CD4-positive, alpha-beta T cell treated with Interleukin-15 for 1 hour (primary cell): ENCODE data around the gene EEA1.

Experiments
- DNase-seq: peaks from one replicate; pipeline ENCODE4 v3.0.0-alpha.2; 2020

The EEA1 gene

DNA sequence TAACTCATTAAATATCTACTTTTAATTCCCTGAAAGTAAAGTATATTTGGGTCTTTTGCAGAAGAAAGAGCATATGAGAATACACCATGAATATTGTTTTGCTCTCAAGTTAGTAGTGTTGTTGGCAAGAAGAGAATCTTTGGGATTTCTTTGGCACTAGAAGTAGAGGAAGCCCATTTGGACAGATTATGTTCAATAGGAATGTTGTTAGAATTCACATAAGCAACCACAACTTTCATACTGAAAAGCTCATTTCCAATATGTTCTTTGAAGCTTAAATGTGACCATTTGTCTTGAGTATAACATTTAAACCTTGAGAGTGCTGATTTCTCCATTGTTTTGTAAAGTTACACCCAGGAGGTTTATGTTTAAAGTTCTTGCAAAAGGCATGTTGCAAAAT, 188.7 kb downstream of the EEA1 start:
- no peak for DNase-seq

DNA sequence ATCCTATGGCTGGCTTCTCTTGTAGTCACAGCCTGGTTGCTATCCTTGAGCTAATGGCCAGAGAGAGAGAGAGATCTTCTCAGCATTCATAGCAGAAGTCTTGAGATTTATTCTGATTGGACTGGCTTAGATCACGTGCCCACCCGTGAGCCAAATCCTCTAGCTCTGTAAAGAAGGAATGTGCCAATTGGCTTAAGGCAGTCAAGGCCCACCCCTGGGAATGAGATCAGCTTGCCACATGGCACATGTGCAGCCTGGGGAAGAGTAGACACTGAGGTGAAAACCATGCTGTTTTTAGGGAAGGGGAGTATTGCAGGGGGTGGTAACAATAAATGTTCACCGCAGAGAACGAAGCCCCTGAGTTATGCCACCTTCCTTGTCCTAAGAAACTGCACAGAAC, 190.0 kb downstream of the EEA1 start:
- DNase-seq: no peak

DNA sequence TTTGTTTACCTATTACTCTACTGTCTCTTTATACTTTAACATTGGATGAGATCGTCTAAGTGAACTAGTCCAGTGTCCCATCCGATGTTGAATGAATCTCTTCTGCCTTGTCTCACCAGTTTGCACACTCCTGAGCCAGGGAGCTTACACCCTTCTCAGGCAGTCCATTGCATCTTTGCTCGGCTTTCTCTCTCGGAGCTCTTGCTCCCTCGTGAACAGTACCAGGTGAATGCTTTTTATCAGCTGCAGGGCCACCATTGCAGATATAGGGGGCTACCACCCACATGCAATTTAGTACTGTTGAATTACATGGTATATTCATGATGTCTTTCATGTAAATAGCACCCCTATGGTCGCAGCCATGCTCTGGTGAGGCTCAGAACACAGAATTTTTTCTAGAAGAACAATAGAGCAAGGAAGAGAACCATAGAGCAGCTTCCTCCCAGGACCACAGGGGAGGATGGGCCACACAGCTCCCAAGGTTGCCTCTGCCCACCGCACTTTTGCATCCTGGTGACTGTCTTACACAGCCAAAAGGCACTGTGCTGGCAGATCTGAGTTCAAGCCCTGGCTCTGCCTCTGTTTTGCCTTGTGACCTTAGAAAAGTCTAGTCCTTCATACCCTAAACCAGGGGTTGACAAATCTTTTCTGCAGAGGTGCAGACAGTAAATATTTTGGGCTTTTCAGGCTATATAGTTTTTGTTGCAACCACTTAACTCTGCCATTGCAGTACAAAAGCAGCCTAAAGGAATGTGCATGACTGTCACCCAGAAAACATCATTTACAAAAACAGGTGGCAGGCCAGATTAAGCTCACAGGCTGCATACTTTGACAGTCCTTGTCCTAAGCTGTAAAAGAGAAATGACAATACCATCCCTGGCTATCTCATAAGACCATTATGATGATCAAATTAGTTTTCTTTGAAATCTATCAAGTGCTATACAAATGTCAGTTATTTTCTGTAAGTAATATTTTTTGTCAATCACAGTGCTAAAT, 190.9 kb downstream of the EEA1 start:
- DNase-seq: no peak

DNA sequence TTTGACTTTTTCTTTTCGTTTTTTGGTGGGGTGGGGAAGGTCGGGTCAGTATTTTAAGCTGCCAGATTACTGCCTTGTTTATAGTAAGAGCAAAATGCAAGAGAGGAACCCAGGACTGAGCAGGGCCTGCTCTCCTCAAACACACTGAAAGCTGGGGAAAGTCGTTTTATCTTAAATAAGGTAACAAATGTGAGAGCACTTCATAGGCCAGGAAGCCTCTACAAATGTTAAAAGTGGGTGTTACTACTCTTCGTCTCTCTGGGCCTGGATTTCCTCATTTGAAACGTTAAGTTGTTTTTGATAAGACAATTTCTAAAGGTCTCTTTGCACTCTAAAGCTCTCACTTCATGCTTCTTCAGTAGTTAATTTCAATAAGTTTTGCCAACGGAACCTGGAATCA, 192.5 kb downstream of the EEA1 start:
- no peak for DNase-seq

DNA sequence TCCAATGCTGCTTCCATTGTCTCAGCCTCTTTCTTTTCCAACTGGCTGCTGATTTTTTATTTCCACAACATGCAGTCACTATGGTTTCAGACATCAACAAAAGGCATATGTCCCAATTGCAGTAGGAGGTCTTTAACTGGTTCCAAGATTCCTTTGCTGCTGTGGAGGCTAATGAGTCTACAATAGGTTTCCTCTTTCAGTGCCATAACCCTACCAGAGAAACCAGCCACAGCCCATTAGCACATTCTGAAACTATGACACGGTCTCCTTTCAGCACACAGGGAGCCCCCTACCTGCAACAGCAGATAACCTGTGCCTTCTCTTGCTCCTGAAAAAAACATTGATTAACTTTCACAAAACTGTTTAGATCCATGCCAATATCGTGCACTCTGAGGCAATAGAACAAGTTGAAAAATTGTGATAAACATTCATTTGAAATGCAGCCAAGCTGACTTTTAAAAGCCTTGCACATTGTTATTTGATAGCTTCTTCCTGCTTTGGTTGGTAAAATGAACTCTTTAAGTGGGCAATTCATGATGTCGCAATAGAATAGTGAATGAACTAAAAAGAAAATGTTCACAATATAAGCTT, 193.9 kb downstream of the EEA1 start:
- DNase-seq: no peak

DNA sequence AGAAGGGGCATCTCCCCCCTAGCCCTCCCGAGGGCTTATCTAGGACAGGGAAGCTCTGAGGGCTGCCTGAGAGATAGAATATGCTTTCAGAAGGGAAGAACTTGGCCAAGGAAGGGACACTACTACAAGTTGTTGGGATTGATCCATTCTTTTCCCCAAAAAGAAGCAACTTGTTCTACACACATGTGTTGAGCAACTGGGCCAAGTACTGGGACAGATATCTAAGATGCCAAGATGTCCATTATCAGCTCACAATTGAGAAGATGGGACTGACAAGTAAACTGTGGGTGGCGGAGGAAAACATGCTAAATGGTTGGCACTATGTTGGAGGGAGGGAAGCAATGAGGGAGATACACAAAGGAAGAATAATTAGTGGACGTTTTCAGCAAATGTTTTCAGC, 195.4 kb downstream of the EEA1 start:
- no peak for DNase-seq

DNA sequence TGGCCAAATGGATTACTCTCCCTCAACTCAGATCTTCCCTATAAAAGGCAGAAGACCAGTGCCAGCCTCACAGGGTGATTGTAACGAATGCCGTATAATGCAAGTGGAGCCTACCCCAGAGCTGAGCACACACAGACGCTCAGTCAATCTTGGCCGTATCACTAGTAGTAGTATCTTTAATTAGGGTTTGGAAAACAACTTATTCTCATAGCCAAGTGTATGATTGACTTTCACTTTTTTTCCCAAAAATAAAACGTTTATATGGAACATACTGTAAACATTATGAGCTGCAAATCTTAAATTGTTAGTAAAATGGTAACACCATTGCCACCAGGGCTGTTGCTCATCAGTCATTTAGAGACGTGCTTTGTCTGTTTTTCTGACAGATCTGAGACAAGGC, 195.9 kb downstream of the EEA1 start:
- no peak for DNase-seq

DNA sequence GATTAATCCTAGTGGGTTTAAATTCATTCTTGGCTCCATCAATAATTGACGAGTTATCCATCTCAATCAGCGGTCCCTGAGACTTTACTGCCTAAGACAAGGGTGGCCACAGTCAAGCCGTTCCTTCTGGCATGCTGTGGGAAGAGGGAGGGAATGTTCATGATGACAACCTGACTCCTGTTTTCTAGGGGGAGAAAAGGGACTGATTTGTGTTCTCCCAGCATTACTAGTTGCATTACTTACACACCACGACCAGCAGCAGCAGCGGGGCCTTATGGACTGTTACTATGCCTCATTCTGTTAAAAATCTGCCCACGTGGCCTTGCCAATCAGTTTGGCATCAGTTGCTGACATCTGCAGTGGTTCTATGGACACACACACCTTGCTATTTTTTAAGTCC, 196.4 kb downstream of the EEA1 start:
- DNase-seq: no peak

DNA sequence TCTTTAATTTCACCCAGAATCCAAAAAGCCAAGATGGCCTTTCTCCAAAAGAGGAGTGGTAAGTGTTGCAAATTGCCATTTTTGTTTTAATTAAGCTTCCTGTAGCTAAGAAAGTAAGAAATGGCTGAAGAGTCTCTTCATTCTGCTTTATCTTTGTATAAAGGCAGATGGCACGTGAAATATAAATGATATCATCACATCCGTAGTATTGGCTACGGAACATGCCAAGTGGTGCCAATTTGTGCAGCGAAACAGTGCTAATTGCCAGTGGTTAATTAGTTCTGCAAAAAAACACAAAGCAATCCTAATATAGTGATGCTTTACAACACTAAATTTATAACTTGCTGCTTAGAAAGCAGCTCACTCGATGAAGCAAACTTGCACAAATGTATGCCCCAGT, 196.9 kb downstream of the EEA1 start:
- no peak for DNase-seq

DNA sequence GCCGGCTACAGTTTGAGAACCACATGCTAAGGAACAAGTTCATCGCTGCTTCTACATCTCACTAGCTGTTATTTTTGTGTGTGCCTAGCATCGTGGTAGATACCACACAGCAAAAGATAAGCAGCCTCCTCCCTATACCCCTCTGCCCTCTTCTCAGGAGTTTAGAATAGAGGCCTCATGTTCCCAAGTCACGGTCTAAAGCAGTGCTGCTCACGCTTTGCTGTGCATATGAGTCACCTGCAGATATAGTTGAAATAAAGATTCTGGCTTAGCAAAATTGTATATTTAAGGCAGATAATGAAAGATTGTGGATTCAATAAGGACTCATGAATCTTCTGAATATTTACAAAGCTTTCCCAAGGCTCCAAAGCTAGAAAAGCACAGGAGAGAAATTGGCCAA, 198.3 kb downstream of the EEA1 start:
- DNase-seq: no peak

DNA sequence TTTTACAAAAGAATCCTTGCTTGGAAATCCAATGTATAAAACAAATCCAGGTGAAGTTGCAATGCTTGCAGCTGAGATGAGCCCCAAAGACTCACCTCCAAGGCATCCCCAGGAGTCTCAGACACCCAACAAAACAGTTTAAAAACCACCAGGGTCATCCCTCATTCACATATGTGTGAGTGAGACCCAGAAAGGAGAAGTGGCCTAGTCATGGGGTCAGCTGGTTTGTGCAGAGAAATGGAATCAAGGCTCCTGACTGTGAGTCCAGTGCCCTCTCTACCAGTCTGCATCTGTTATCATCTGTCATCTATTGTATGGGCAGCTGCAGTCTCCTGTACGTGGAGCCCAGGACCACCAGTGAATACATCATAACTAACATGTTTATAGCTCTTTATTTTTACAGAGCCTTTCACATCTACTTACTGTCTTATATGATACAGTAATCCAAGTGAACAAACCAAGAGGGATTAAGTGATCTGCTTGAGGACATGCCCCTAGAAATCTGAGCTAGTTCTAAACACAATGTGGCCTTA, 199.3 kb downstream of the EEA1 start:
- DNase-seq: no peak

DNA sequence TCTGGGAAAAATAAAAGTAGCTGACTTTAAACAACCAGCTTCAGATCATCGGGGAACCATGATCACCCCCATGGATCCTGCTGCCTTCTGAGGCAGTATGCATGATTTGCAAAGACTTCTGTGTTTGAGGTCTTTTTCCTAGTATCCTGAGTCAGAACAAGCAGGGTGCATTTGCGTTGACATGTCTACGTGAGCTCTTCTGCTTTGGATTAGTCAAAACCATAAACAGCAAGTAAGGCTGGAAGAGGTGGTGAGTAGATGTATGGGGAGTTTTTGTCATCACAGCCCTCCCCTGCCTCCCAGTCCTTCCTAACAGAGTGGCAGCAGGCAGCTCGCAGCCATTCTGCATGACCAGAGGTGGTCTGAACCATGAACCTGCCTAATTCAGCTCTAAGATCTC, 202.2 kb downstream of the EEA1 start:
- no peak for DNase-seq

DNA sequence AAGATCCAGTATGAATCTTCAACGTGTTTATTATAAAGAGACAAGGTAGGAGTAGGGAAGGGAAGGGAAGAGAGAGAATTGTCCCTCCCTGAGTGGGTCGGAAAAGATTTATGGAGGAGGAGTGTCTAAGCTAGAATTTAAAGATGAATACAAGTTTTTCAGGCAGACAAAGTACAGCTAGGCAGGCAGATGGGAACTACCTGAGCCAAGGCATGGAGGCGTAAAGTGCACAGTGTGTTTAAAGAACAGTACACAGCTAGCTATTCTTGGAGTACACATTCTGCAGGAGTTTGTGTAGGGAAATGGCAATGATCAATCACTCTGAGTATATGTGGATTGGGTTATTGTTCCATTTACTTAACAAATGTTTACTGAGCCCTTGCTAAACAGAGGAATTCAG, 206.2 kb downstream of the EEA1 start:
- DNase-seq: no peak

DNA sequence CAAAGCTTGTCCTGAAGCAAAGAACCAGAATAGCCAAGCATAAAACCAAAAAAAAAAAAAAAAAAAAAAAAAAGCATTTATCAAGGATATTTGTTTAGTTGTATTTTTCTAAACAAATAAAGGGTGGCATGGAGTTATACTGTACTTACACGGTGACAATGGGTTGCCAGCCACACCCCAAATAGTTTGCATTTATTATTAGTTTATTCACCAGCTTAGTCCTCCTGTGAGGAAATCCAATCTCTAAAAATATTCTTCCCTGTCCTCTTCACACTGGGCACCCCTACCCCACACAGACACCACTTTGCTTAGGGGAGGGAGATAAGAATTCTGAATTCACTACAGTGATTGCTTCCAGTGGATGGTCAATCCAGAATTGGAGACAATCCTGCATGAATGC, 207.4 kb downstream of the EEA1 start:
- DNase-seq: no peak

DNA sequence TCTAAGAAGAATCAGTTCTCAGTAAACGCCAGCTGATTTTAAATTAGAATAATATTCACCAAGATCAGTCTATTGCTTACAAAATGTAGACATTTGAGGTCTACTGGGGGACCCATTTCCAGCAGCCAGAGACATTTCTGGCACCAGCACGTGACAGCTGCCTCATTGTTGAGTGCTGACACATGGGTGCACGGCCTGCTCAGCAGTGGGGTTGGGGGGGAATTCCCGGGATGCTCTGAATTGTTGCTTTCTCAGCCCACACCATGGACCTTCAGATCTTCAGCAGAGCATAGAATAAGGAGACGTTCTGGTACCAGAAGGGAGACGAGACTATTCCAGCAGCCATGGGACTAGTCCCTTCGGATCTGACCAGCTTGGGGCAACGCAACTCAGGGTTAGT, 208.0 kb downstream of the EEA1 start:
- no peak for DNase-seq
